ENCODE measurements around the gene RICTOR.

- no peak for TF ChIP-seq CTCF (IDR thresholded peaks at IDR 0.05; ENCODE audit: insufficient read depth, low read length, poor library complexity, severe bottlenecking)
- no peak for TF ChIP-seq EZH2phosphoT487 (conservative IDR thresholded peaks at IDR 0.05; ENCODE audit: low read length)
Measured at GRCh38 chr5:38905516-38905915, 168.7 kb downstream of the RICTOR start.

Measured in SU-DHL-6 (cell line).